HepG2 (cell line): ENCODE measurements around the gene CIROP.

Experiments used
- CTCF ChIP-seq: sonication (generic); formaldehyde crosslinking; IDR thresholded peaks from 2 replicates; pipeline ENCODE4 v1.5.0; 2020; ENCODE audit warnings: mild to moderate bottlenecking, missing genetic modification reagents, moderate library complexity
- RAD21 ChIP-seq: fragments of 450-650 bp; formaldehyde crosslinking; IDR thresholded peaks from 2 replicates; pipeline ENCODE4 v1.5.0; 2020; ENCODE audit warnings: mild to moderate bottlenecking
- RXRB ChIP-seq: IDR thresholded peaks from 2 replicates; pipeline ENCODE4 v1.6.1; 2016; ENCODE audit warnings: borderline replicate concordance, missing genetic modification reagents, missing compliant biosample characterization
- TF ChIP-seq, protein P1 (sequence below): sonication (generic); formaldehyde crosslinking; IDR thresholded peaks from 2 replicates; pipeline ENCODE4 v1.4.0; 2020; ENCODE audit warnings: missing genetic modification reagents

GRCh38 chr14:23149745-23150144 lies 45.0 kb upstream of the CIROP start:
- TF ChIP-seq RAD21 (CRISPR knock-in tag) (no peak), RXRB (CRISPR knock-in tag) (no peak), CTCF (CRISPR knock-in tag) (no peak)
- TF ChIP-seq, protein P1, sequence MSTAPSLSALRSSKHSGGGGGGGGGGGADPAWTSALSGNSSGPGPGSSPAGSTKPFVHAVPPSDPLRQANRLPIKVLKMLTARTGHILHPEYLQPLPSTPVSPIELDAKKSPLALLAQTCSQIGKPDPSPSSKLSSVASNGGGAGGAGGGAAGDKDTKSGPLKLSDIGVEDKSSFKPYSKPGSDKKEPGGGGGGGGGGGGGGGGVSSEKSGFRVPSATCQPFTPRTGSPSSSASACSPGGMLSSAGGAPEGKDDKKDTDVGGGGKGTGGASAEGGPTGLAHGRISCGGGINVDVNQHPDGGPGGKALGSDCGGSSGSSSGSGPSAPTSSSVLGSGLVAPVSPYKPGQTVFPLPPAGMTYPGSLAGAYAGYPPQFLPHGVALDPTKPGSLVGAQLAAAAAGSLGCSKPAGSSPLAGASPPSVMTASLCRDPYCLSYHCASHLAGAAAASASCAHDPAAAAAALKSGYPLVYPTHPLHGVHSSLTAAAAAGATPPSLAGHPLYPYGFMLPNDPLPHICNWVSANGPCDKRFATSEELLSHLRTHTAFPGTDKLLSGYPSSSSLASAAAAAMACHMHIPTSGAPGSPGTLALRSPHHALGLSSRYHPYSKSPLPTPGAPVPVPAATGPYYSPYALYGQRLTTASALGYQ = no peak
